Stomach (tissue), 9 donors: ENCODE results near the gene NRIP2. TPM values are rescaled to one million over a fixed set of nuclear protein-coding genes. Genes with fewer than 3 reads are reported as not detected.

ENCODE experiments used
- DNase-seq, 2 donors: peaks; one replicate each; pipeline versions ENCODE4 v3.0.0 to v3.0.0-alpha.2; 2013 to 2019
- H3K27ac ChIP-seq, 5 donors: fragments of 200-600 bp in 4 of 5; sonication (generic) in 4 of 5; one replicate each; pipeline ENCODE4 v1.5.1; 2013 to 2019; ENCODE audit warnings: mild to moderate bottlenecking in 1 of 5, moderate library complexity in 1 of 5
- H3K27me3 ChIP-seq, 3 donors: fragments of 200-600 bp; sonication (generic); one replicate each; pipeline ENCODE4 v1.5.1; 2017 to 2019; ENCODE audit warnings: mixed run types in 1 of 3
- H3K36me3 ChIP-seq, 4 donors: fragments of 200-600 bp; sonication (generic); 1 replicate in 3 of 4; 2 replicates in 1 of 4; pipeline ENCODE4 v1.5.1; 2016 to 2019
- H3K4me1 ChIP-seq, 4 donors: fragments of 200-600 bp; sonication (generic); one replicate each; pipeline ENCODE4 v1.5.1; 2016 to 2019
- H3K4me3 ChIP-seq, 4 donors: fragments of 200-600 bp; sonication (generic) in 3 of 4; one replicate each; pipeline ENCODE4 v1.5.1; 2016 to 2019; ENCODE audit warnings: mild to moderate bottlenecking in 1 of 4
- H3K9me3 ChIP-seq, 4 donors: fragments of 200-600 bp; sonication (generic); one replicate each; pipeline ENCODE4 v1.5.1; 2016 to 2019
- CTCF ChIP-seq, 7 experiments: fragments of 450-650 bp in 4 of 7; fragments of 200-600 bp in 3 of 7; sonication (generic) in 3 of 7; IDR thresholded peaks; one replicate each; pipeline ENCODE4 v1.5.1; 2016 to 2019; ENCODE audit warnings: antibody characterized with exemption in 7 of 7, control low read depth in 2 of 7, mild to moderate bottlenecking in 1 of 7
- EP300 ChIP-seq: sonication (generic); formaldehyde crosslinking; IDR thresholded peaks from one replicate; pipeline ENCODE4 v1.6.1; 2017; ENCODE audit warnings: antibody characterized with exemption
- POLR2A ChIP-seq, 4 donors: fragments of 450-650 bp; IDR thresholded peaks; one replicate each; pipeline ENCODE4 v1.6.1; 2016; ENCODE audit warnings: antibody characterized with exemption in 4 of 4, control low read depth in 2 of 4, mild to moderate bottlenecking in 1 of 4, moderate library complexity in 1 of 4
- POLR2AphosphoS5 ChIP-seq, 3 donors: sonication (generic); formaldehyde crosslinking; IDR thresholded peaks; one replicate each; pipeline ENCODE4 v1.6.1; 2016; ENCODE audit warnings: antibody characterized with exemption in 3 of 3
- WGBS, 5 donors: extraction: QIAGEN DNeasy Blood & Tissue Kit in 3 of 5; methylation state at CpG; one replicate each; pipeline versions ENCODE4 v1.1.5 to v1.1.7; 2013 to 2018; 5-methylcytosine and 5-hydroxymethylcytosine counted together
- intact Hi-C: fragments of 100-400 bp; cut with DNase I; formaldehyde crosslinking; loops from one replicate; pipeline ENCODE4 v1.15.1; 2023; ENCODE audit warnings: low total_unique reads
- polyA plus RNA-seq, 3 donors: library from polyadenylated mRNA; stranded (reverse); fragments of 200-250 nt; gene quantifications; one replicate each; pipeline ENCODE4 v1.2.3, GENCODE V29; 2013
- total RNA-seq, 5 donors: library from RNA; depleted of rRNA; stranded (reverse); fragments of >200 nt; gene quantifications; one replicate each; pipeline versions ENCODE4 v1.1.0 to v1.2.3, GENCODE V29; 2014 to 2016
- donor health status: healthy with polysubstance abuse.
- donor health status: Bipolar disorder and iron deficiency.
- donor health status: healthy.

NRIP2 gene
- total and polyA plus RNA-seq, 8 donors: 0.31 to 24.3 (median 0.89) TPM; not detected in 2

DNA sequence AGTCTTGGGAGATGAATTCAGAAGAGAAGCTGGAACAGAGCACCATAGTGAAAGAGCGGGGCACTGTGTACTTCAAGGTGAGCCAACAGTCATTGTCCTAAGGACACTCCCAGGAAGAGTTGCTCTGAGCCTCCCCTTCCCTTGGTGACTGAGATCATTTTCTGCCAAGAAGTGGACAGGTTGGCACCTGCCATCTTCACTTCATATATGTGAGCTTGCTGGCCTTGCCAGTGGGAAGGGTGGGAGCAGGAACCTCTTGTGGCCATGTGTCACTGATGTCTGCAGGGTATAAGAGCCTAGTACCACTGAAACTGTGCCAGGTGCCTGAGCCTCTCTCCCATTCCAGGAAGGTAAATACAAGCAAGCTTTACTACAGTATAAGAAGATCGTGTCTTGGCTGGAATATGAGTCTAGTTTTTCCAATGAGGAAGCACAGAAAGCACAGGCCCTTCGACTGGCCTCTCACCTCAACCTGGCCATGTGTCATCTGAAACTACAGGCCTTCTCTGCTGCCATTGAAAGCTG lies 34.7 kb downstream of the NRIP2 start:
- peaks cover 60 to 83% (median 81%) of the 10 kb centered on the region in 4 donors for H3K36me3 ChIP-seq
- TF ChIP-seq CTCF (IDR thresholded peaks at IDR 0.05) (no peak), EP300 (no peak), POLR2AphosphoS5 (IDR thresholded peaks at IDR 0.05) (no peak)
- peak overlapping the region in 1 of 5 donors; percentile 21 for H3K27ac ChIP-seq
- peaks cover 17 to 75% (median 53%) of the 10 kb centered on the region in 4 donors for H3K4me1 ChIP-seq
- intact Hi-C loops: no loop called here
- H3K27me3 ChIP-seq: no peaks in the 10 kb centered on the region
- 51 to 74% (median 58%) methylated on average over 3 of the region's 3 CpGs for WGBS, 5 donors
- DNase-seq: peak in 1 of 2 donors; percentile 51
- no peak overlapping the region for H3K4me3 ChIP-seq
- no peaks in the 10 kb centered on the region for H3K9me3 ChIP-seq

DNA sequence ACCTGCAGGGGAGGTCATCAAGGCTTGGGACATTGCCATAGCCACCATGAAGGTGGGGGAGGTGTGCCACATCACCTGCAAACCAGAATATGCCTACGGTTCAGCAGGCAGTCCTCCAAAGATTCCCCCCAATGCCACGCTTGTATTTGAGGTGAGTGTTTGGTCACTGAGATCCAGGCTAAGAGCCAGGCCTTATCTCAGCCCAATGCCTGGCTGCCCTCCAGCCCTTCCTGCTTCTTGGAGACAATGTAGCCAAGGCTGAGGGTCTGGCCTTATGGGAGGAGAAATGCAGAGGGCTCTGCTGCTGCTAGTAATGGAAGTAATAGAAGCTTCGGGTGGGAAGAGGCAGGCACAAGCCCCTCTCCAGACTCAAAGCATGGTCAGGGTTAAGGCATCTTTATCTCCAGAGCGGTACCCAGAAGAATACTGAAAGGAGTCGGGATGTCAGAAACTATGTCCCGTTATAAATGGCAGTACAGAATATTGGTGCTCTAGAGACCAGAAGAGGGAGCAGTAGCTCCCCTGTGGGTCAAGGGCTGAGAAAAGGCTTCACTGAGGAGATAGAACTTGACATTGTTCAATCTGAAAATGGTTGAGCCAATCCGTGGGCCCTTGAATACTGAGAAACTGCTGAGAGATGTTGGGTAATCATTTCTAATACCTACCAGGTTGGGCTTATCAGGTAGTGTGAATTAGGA lies 37.0 kb downstream of the NRIP2 start:
- Histone ChIP-seq H3K4me3 (peak overlapping the region in 2 of 4 donors; percentile 89 to 98), H3K27me3 (peaks cover 0 to 6% (median 0%) of the 10 kb centered on the region in 3 donors), H3K4me1 (peaks cover 17 to 63% (median 47%) of the 10 kb centered on the region in 4 donors), H3K9me3 (no peaks in the 10 kb centered on the region), H3K36me3 (peaks cover 44 to 60% (median 58%) of the 10 kb centered on the region in 4 donors), H3K27ac (peak overlapping the region in 3 of 5 donors; percentile 9 to 94 (median 28))
- intact Hi-C loops: no loop called here
- DNase-seq: peak in 1 of 2 donors; percentile 88
- no peak for TF ChIP-seq POLR2A (IDR thresholded peaks at IDR 0.05)
- peak in 2 of 3 donors; percentile 16 to 20 for TF ChIP-seq POLR2AphosphoS5 (IDR thresholded peaks at IDR 0.05)
- 45 to 63% (median 49%) methylated on average over 7 of the region's 7 CpGs for WGBS, 5 donors

DNA sequence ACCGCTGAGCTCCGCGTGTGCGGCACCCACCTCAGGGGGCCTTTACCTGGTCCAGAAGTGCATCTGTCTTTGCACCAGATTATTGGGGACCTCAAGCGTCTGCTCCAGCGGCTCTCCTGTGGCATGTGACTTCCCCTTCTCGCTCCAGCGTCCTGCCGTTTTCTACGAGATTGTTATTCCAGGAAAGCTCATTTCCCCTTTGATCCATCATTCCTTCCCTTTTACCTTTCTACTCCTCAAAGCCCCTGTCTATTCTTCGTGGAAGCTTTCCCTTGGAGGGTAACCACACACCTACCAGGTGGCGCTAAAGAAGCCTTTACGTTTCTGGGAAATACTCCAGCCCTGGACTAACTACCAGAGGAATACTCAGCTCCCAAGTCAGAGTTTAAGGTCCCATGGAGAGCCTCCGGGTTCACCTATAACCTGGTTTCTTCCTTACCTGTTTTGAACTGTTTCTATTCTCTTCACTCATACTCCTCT lies 38.6 kb downstream of the NRIP2 start:
- peaks cover 29 to 44% (median 42%) of the 10 kb centered on the region in 4 donors for H3K36me3 ChIP-seq
- H3K27me3 ChIP-seq: peaks cover 0 to 6% (median 0%) of the 10 kb centered on the region in 3 donors
- peak overlapping the region; percentile 82 to 95 (median 91) for H3K27ac ChIP-seq
- 3 to 8% (median 4%) methylated on average over 10 to 14 of the region's 14 CpGs for WGBS, 5 donors
- peak overlapping the region; percentile 77 to 98 (median 86) for H3K4me3 ChIP-seq
- TF ChIP-seq POLR2AphosphoS5 (IDR thresholded peaks at IDR 0.05): no peak
- no peak for TF ChIP-seq POLR2A (IDR thresholded peaks at IDR 0.05)
- no peaks in the 10 kb centered on the region for H3K9me3 ChIP-seq
- DNase-seq: peak in 1 of 2 donors; percentile 47
- peaks cover 17 to 58% (median 46%) of the 10 kb centered on the region in 4 donors for H3K4me1 ChIP-seq
- intact Hi-C loops: no loop called here

- H3K4me3 ChIP-seq: peak overlapping the region; percentile 77 to 98 (median 86)
- intact Hi-C loops: no loop called here
- H3K36me3 ChIP-seq: peaks cover 22 to 37% (median 35%) of the 10 kb centered on the region in 4 donors
- H3K4me1 ChIP-seq: peaks cover 17 to 51% (median 40%) of the 10 kb centered on the region in 4 donors
- peaks cover 0 to 6% (median 0%) of the 10 kb centered on the region in 3 donors for H3K27me3 ChIP-seq
- TF ChIP-seq POLR2A (IDR thresholded peaks at IDR 0.05) (no peak), CTCF (IDR thresholded peaks at IDR 0.05) (no peak), POLR2AphosphoS5 (IDR thresholded peaks at IDR 0.05) (peak; percentile 43 to 67 (median 47)), EP300 (no peak)
- 0 to 1% (median 1%) methylated on average over 40 to 111 of the region's 111 CpGs for WGBS, 5 donors
- H3K27ac ChIP-seq: peak overlapping the region; percentile 82 to 95 (median 91)
- no peaks in the 10 kb centered on the region for H3K9me3 ChIP-seq
- peak; percentile 84 to 92 for DNase-seq
Measured at GRCh38 chr12:2795291-2796186, 39.3 kb downstream of the NRIP2 start.
